ENCODE data around the gene COG3. TPM values are rescaled to one million over a fixed set of nuclear protein-coding genes. Genes with fewer than 3 reads are reported as not detected.

The COG3 gene
- polyA plus RNA-seq, 3 donors = 12.3 to 25.3 (median 12.9) TPM

- Mint-ChIP-seq H3K4me3 (no peak overlapping the region), H3K9me3 (peaks cover 0 to 3% (median 0%) of the 10 kb centered on the region in 7 donors), H3K27me3 (ENCODE audit: low read depth in 3 of 3) (peaks cover 0 to 2% (median 0%) of the 10 kb centered on the region in 3 donors), H3K36me3 (no peaks in the 10 kb centered on the region), H3K4me1 (peaks cover 13% of the 10 kb centered on the region), H3K27ac (no peak overlapping the region)
- no peak for TF ChIP-seq CTCF (IDR thresholded peaks at IDR 0.05)
- no peak overlapping the region for H3K4me2 ChIP-seq (replicated peaks; ENCODE audit: extremely low read depth, low read length, poor library complexity, severe bottlenecking)
- H3K27me3 ChIP-seq (ENCODE audit: control insufficient read depth in 2 of 2, insufficient read depth in 2 of 2, low read length in 2 of 2) = no peaks in the 10 kb centered on the region
- H3K36me3 ChIP-seq (replicated peaks in 1 of 2; ENCODE audit: control insufficient read depth in 1 of 2, insufficient read depth in 2 of 2, low read length in 2 of 2) = no peaks in the 10 kb centered on the region
- intact Hi-C loops (cut with micrococcal nuclease) = no loop called here
- H2AFZ ChIP-seq (ENCODE audit: insufficient read depth, low read depth, low read length, poor library complexity, severe bottlenecking) = peak overlapping the region; percentile 51
- no peaks in the 10 kb centered on the region for H3K9me3 ChIP-seq (replicated peaks in 1 of 2; ENCODE audit: control insufficient read depth in 1 of 2, insufficient read depth in 1 of 2, low read length in 2 of 2)
- no CpG with 5 or more reads among the region's 2 CpGs for WGBS (ENCODE audit: insufficient coverage)
- no peak overlapping the region for H3K9ac ChIP-seq (ENCODE audit: insufficient read depth, low read length, poor library complexity, severe bottlenecking)
- H3K27ac ChIP-seq (ENCODE audit: low read depth in 1 of 2, low read length in 2 of 2) = no peak overlapping the region
- H3K4me1 ChIP-seq (ENCODE audit: control insufficient read depth in 1 of 2, insufficient read depth in 2 of 2, low read length in 2 of 2) = peaks cover 0 to 4% of the 10 kb centered on the region in 2 donors
- no peaks in the 10 kb centered on the region for H4K20me1 ChIP-seq (ENCODE audit: insufficient read depth, low read length)
- no peak overlapping the region for H3K4me3 ChIP-seq (replicated peaks in 1 of 3; ENCODE audit: low read depth in 2 of 3, low read length in 3 of 3)
- no peak for DNase-seq
- H3K79me2 ChIP-seq (ENCODE audit: insufficient read depth, low read length) = no peaks in the 10 kb centered on the region
Measured at GRCh38 chr13:45441633-45442032, 23.1 kb upstream of the COG3 start.

- no peak for DNase-seq
- H3K9ac ChIP-seq (ENCODE audit: insufficient read depth, low read length, poor library complexity, severe bottlenecking) = no peak overlapping the region
- no peak overlapping the region for H3K4me3 Mint-ChIP-seq
- H3K4me3 ChIP-seq (replicated peaks in 1 of 3; ENCODE audit: low read depth in 2 of 3, low read length in 3 of 3) = no peak overlapping the region
- H3K4me1 ChIP-seq (ENCODE audit: control insufficient read depth in 1 of 2, insufficient read depth in 2 of 2, low read length in 2 of 2) = peaks cover 0 to 4% of the 10 kb centered on the region in 2 donors
- WGBS (ENCODE audit: insufficient coverage) = 100% methylated on average over 5 of the region's 6 CpGs
- H3K27ac Mint-ChIP-seq = no peak overlapping the region
- H3K4me2 ChIP-seq (replicated peaks; ENCODE audit: extremely low read depth, low read length, poor library complexity, severe bottlenecking) = no peak overlapping the region
- H3K4me1 Mint-ChIP-seq = peaks cover 11% of the 10 kb centered on the region
- no peaks in the 10 kb centered on the region for H3K79me2 ChIP-seq (ENCODE audit: insufficient read depth, low read length)
- no peaks in the 10 kb centered on the region for H3K27me3 ChIP-seq (ENCODE audit: control insufficient read depth in 2 of 2, insufficient read depth in 2 of 2, low read length in 2 of 2)
- H4K20me1 ChIP-seq (ENCODE audit: insufficient read depth, low read length) = no peaks in the 10 kb centered on the region
- H3K9me3 ChIP-seq (replicated peaks in 1 of 2; ENCODE audit: control insufficient read depth in 1 of 2, insufficient read depth in 1 of 2, low read length in 2 of 2) = no peaks in the 10 kb centered on the region
- no peaks in the 10 kb centered on the region for H3K36me3 ChIP-seq (replicated peaks in 1 of 2; ENCODE audit: control insufficient read depth in 1 of 2, insufficient read depth in 2 of 2, low read length in 2 of 2)
- peaks cover 0 to 4% (median 2%) of the 10 kb centered on the region in 3 donors for H3K27me3 Mint-ChIP-seq (ENCODE audit: low read depth in 3 of 3)
- intact Hi-C loops (cut with micrococcal nuclease) = no loop called here
- H3K36me3 Mint-ChIP-seq = no peaks in the 10 kb centered on the region
- H2AFZ ChIP-seq (ENCODE audit: insufficient read depth, low read depth, low read length, poor library complexity, severe bottlenecking) = no peak overlapping the region
- TF ChIP-seq CTCF (IDR thresholded peaks at IDR 0.05) = no peak
- no peak overlapping the region for H3K27ac ChIP-seq (ENCODE audit: low read depth in 1 of 2, low read length in 2 of 2)
- peaks cover 0 to 3% (median 0%) of the 10 kb centered on the region in 7 donors for H3K9me3 Mint-ChIP-seq
Measured at GRCh38 chr13:45445053-45445452, 19.7 kb upstream of the COG3 start.

All from CD14-positive monocyte (primary cell).